IMR-90 (cell line): ENCODE data around the gene ATPAF1. TPM values are rescaled to one million over a fixed set of nuclear protein-coding genes. Genes with fewer than 3 reads are reported as not detected.

Experiments
- ATAC-seq: fragments of 200-7000 bp; cut with Tn5 transposase; 2 replicates; pipeline ENCODE4 v1.9.1; 2020; ENCODE audit warnings: low read depth, mild to moderate bottlenecking, moderate library complexity
- BruUV-seq: library from RNA; stranded (reverse); fragments of 400-500 nt; replicated peaks from 2 replicates; lab custom pipeline; 2021; lab: Mats Ljungman, UMichigan
- CTCF ChIA-PET: fragments of 300-600 bp; formaldehyde crosslinking; extraction: SDS; loops from one replicate; lab custom pipeline; 2021; ENCODE audit warnings: antibody characterized with exemption; lab: Yijun Ruan, JAX
- POLR2A ChIA-PET: fragments of 300-600 bp; sonication (Branson Sonifier 250); formaldehyde crosslinking; loops from one replicate; lab custom pipeline; 2022; ENCODE audit warnings: antibody characterized with exemption; ENCODE audit not compliant: unreplicated experiment; lab: Charles Lee
- DNase-seq: peaks from one replicate; pipeline ENCODE4 v3.0.0; 2013
- H2AFZ ChIP-seq: replicated peaks from 2 replicates; pipeline ENCODE3; 2013; ENCODE audit warnings: low read length, mild to moderate bottlenecking; ENCODE audit not compliant: poor library complexity
- H2AK5ac ChIP-seq: 2 replicates; pipeline ENCODE4 v1.6.1; 2013; ENCODE audit warnings: low read depth, low read length, inconsistent platforms
- H2AK9ac ChIP-seq: replicated peaks from 2 replicates; pipeline ENCODE3; 2013; ENCODE audit warnings: mild to moderate bottlenecking, low read depth, low read length, moderate library complexity; ENCODE audit not compliant: poor library complexity
- H2BK120ac ChIP-seq: 2 replicates; pipeline ENCODE4 v1.6.1; 2013; ENCODE audit warnings: low read depth, low read length, inconsistent platforms
- H2BK15ac ChIP-seq: 3 replicates; pipeline ENCODE4 v1.6.1; 2013; ENCODE audit warnings: low read depth, low read length, inconsistent platforms
- H2BK20ac ChIP-seq: 2 replicates; pipeline ENCODE4 v1.6.1; 2013; ENCODE audit warnings: low read depth, mild to moderate bottlenecking, inconsistent platforms, low read length, moderate library complexity
- H2BK5ac ChIP-seq: 2 replicates; pipeline ENCODE4 v1.6.1; 2013; ENCODE audit warnings: mild to moderate bottlenecking, low read depth, low read length, inconsistent platforms; ENCODE audit not compliant: poor library complexity, severe bottlenecking
- H3K14ac ChIP-seq: replicated peaks from 2 replicates; pipeline ENCODE4 v1.6.1; 2013; ENCODE audit warnings: low read depth, low read length, inconsistent platforms
- H3K18ac ChIP-seq: 2 replicates; pipeline ENCODE4 v1.6.1; 2013; ENCODE audit warnings: low read depth, low read length, control low read depth
- H3K23ac ChIP-seq: 2 replicates; pipeline ENCODE4 v1.6.1; 2013; ENCODE audit warnings: low read depth, low read length, inconsistent platforms
- H3K27ac ChIP-seq: 2 replicates; pipeline ENCODE4 v1.5.1; 2013; ENCODE audit warnings: mild to moderate bottlenecking, control low read depth, low read length; ENCODE audit not compliant: insufficient read depth
- H3K27me3 ChIP-seq: 2 replicates; pipeline ENCODE4 v1.6.1; 2013; ENCODE audit warnings: low read length; ENCODE audit not compliant: control insufficient read depth, insufficient read depth
- H3K36me3 ChIP-seq: 2 replicates; pipeline ENCODE4 v1.6.1; 2013; ENCODE audit warnings: low read length, mixed read lengths; ENCODE audit not compliant: control insufficient read depth, insufficient read depth
- H3K4ac ChIP-seq: 2 replicates; pipeline ENCODE4 v1.6.1; 2013; ENCODE audit warnings: low read depth, low read length, inconsistent platforms
- H3K4me1 ChIP-seq: 2 replicates; pipeline ENCODE4 v1.6.1; 2013; ENCODE audit warnings: low read length, mixed read lengths; ENCODE audit not compliant: control insufficient read depth, insufficient read depth
- H3K4me2 ChIP-seq: 2 replicates; pipeline ENCODE4 v1.6.1; 2013; ENCODE audit warnings: low read depth, mild to moderate bottlenecking, control low read depth, low read length, moderate library complexity
- H3K4me3 ChIP-seq: 2 replicates; pipeline ENCODE4 v1.5.1; 2013; ENCODE audit warnings: low read depth, mild to moderate bottlenecking, control low read depth, low read length, moderate library complexity; ENCODE audit not compliant: insufficient read depth
- H3K56ac ChIP-seq: 2 replicates; pipeline ENCODE4 v1.6.1; 2013; ENCODE audit warnings: low read length, inconsistent platforms; ENCODE audit not compliant: insufficient read depth; ENCODE audit errors: extremely low read depth
- H3K79me1 ChIP-seq, 2 experiments: 2 replicates each; pipeline ENCODE4 v1.6.1; 2013; ENCODE audit warnings: low read length in 2 of 2, inconsistent platforms in 1 of 2, low read depth in 1 of 2
- H3K9ac ChIP-seq: 2 replicates; pipeline ENCODE4 v1.6.1; 2013; ENCODE audit warnings: low read depth, low read length, control low read depth
- H3K9me1 ChIP-seq: 2 replicates; pipeline ENCODE4 v1.6.1; 2013; ENCODE audit warnings: low read length, inconsistent platforms; ENCODE audit not compliant: insufficient read depth
- H3K9me3 ChIP-seq: 2 replicates; pipeline ENCODE4 v1.6.1; 2013; ENCODE audit warnings: low read length; ENCODE audit not compliant: control insufficient read depth, insufficient read depth
- H4K20me1 ChIP-seq: 2 replicates; pipeline ENCODE4 v1.6.1; 2013; ENCODE audit warnings: low read length, inconsistent platforms; ENCODE audit not compliant: insufficient read depth
- H4K5ac ChIP-seq: 2 replicates; pipeline ENCODE4 v1.6.1; 2013; ENCODE audit warnings: mild to moderate bottlenecking, low read depth, low read length, control low read depth
- H4K8ac ChIP-seq, 2 experiments: 2 replicates each; pipeline ENCODE4 v1.6.1; 2013; ENCODE audit warnings: low read depth in 2 of 2, low read length in 2 of 2, control low read depth in 1 of 2, inconsistent platforms in 1 of 2
- H4K91ac ChIP-seq: 2 replicates; pipeline ENCODE4 v1.6.1; 2013; ENCODE audit warnings: low read depth, low read length, inconsistent platforms; ENCODE audit not compliant: insufficient read depth
- BHLHE40 ChIP-seq: fragments of 150-350 bp; IDR thresholded peaks from 2 replicates; pipeline ENCODE4 v1.6.1; 2016; ENCODE audit warnings: mild to moderate bottlenecking, low read depth, low read length
- CEBPB ChIP-seq: IDR thresholded peaks from 2 replicates; pipeline ENCODE4 v1.6.1; 2012; ENCODE audit warnings: low read depth, low read length, improper control_type of control experiment
- CHD1 ChIP-seq: IDR thresholded peaks from 2 replicates; pipeline ENCODE4 v1.6.1; 2012; ENCODE audit warnings: low read depth, low read length, improper control_type of control experiment
- FOS ChIP-seq: fragments of 150-350 bp; IDR thresholded peaks from 2 replicates; pipeline ENCODE4 v1.6.1; 2016; ENCODE audit warnings: low read depth, low read length
- MAFK ChIP-seq: IDR thresholded peaks from 2 replicates; pipeline ENCODE4 v1.6.1; 2012; ENCODE audit warnings: low read depth, low read length, improper control_type of control experiment
- MAZ ChIP-seq: IDR thresholded peaks from 2 replicates; pipeline ENCODE4 v1.6.1; 2012; ENCODE audit warnings: low read depth, mild to moderate bottlenecking, low read length, improper control_type of control experiment, moderate library complexity, borderline replicate concordance
- MXI1 ChIP-seq: IDR thresholded peaks from 2 replicates; pipeline ENCODE4 v1.6.1; 2012; ENCODE audit warnings: low read depth, mild to moderate bottlenecking, low read length, moderate library complexity, borderline replicate concordance
- NFE2L2 ChIP-seq: fragments of 150-350 bp; IDR thresholded peaks from 2 replicates; pipeline ENCODE4 v1.6.1; 2016; ENCODE audit warnings: low read depth, mild to moderate bottlenecking, low read length
- POLR2A ChIP-seq: IDR thresholded peaks from 2 replicates; pipeline ENCODE4 v1.6.1; 2012; ENCODE audit warnings: mild to moderate bottlenecking, low read depth, low read length
- RFX5 ChIP-seq: IDR thresholded peaks from 2 replicates; pipeline ENCODE4 v1.8.0; 2012; ENCODE audit warnings: low read depth, mild to moderate bottlenecking, low read length, moderate library complexity
- SMC3 ChIP-seq: fragments of 150-350 bp; IDR thresholded peaks from 2 replicates; pipeline ENCODE4 v1.6.1; 2016; ENCODE audit warnings: low read depth, mild to moderate bottlenecking, antibody characterized with exemption, low read length, moderate library complexity
- WGBS, 2 experiments: methylation state at CpG; one replicate each; pipeline versions ENCODE4 v1.1.5 to v1.1.7; 2013; ENCODE audit warnings: missing lambda C conversion rate in 2 of 2; ENCODE audit not compliant: insufficient read length in 1 of 2; ENCODE audit errors: extremely low coverage in 2 of 2; 5-methylcytosine and 5-hydroxymethylcytosine counted together
- dilution Hi-C: fragments of 300-500 bp; cut with HindIII; formaldehyde crosslinking; loops from one replicate; pipeline ENCODE4 v1.14.3; 2018; ENCODE audit warnings: low sequenced_read_pairs; ENCODE audit not compliant: unreplicated experiment
- in situ Hi-C: fragments of 300-500 bp; cut with MboI; formaldehyde crosslinking; loops from 3 replicates; pipeline ENCODE4 v1.14.3; 2019; ENCODE audit warnings: low sequenced_read_pairs, inconsistent platforms, mixed read lengths
- intact Hi-C: fragments of 100-400 bp; cut with micrococcal nuclease; formaldehyde crosslinking; loops from 2 replicates; pipeline ENCODE4 v1.10.0; 2022
- polyA plus RNA-seq, 3 experiments: library from polyadenylated mRNA; depleted of rRNA; stranded (reverse); fragments of >200 nt; gene quantifications; 2 replicates each; pipeline ENCODE4 v1.2.3, GENCODE V29; 2012; ENCODE audit warnings: low replicate concordance in 1 of 3
- total RNA-seq: library from RNA; depleted of rRNA; stranded (reverse); fragments of >200 nt; gene quantifications from 2 replicates; pipeline ENCODE4 v1.2.3, GENCODE V29; 2012
- TF ChIP-seq, protein P1 (sequence below): fragments of 150-350 bp; IDR thresholded peaks from 2 replicates; pipeline ENCODE4 v1.6.1; 2017; ENCODE audit warnings: mild to moderate bottlenecking, antibody characterized with exemption, low read length, low read depth
- TF ChIP-seq, protein P2 (sequence below): conservative IDR thresholded peaks from 2 replicates; pipeline ENCODE4 v1.5.1; 2012; ENCODE audit warnings: mild to moderate bottlenecking, low read depth, low read length, improper control_type of control experiment
- TF ChIP-seq, protein P3 (sequence below): fragments of 150-350 bp; IDR thresholded peaks from 2 replicates; pipeline ENCODE4 v1.6.1; 2016; ENCODE audit warnings: low read depth, mild to moderate bottlenecking, low read length, moderate library complexity, borderline replicate concordance

Gene ATPAF1
- total and polyA plus RNA-seq, 2 of the 4 experiments (the other 2 are of a cell fraction) = 55.5 to 80.3 TPM

- Histone ChIP-seq H3K27ac (no peak overlapping the region), H2BK20ac (no peak overlapping the region), H2BK5ac (peak overlapping the region; percentile 67), H4K8ac (no peak overlapping the region), H3K27me3 (no peaks in the 10 kb centered on the region), H3K4ac (no peak overlapping the region), H2AK9ac (no peak overlapping the region), H3K36me3 (peaks cover 21% of the 10 kb centered on the region; the same call in 1 of the 2 replicates), H4K5ac (peak overlapping the region; percentile 48; the same call in 1 of the 2 replicates), H3K4me3 (peak overlapping the region; percentile 17; the same call in 1 of the 2 replicates), H2AK5ac (no peak overlapping the region), H3K14ac (no peak overlapping the region), H3K4me1 (peaks cover 3% of the 10 kb centered on the region; the same call in 1 of the 2 replicates), H3K18ac (peak overlapping the region; percentile 1; the same call in 1 of the 2 replicates), H3K79me1 (no peaks in the 10 kb centered on the region), H3K23ac (peak overlapping the region; percentile 56; the same call in 1 of the 2 replicates), H3K9me3 (0 out of 2 replicates have a peak, but pooled peaks cover 2% of the 10 kb centered on the region), H3K9ac (no peak overlapping the region; the same call in 1 of the 2 replicates), H2AFZ (no peak overlapping the region), H3K4me2 (peak overlapping the region; percentile 62), H2BK15ac (no peak overlapping the region), H3K56ac (0 out of 2 replicates have a peak overlapping the region, but pooled peaks have one; percentile 39), H4K91ac (no peak overlapping the region), H2BK120ac (no peak overlapping the region), H4K20me1 (no peaks in the 10 kb centered on the region), H3K9me1 (no peaks in the 10 kb centered on the region)
- CTCF ChIA-PET = no interaction called here
- DNase-seq (peak; percentile 69), ATAC-seq (peak; percentile 87)
- no TSS peak for BruUV-seq
- POLR2A ChIA-PET = no interaction called here
- in situ Hi-C loops (no loop called here), dilution Hi-C loops (no loop called here), intact Hi-C loops (no loop called here)
- TF ChIP-seq, protein P1, sequence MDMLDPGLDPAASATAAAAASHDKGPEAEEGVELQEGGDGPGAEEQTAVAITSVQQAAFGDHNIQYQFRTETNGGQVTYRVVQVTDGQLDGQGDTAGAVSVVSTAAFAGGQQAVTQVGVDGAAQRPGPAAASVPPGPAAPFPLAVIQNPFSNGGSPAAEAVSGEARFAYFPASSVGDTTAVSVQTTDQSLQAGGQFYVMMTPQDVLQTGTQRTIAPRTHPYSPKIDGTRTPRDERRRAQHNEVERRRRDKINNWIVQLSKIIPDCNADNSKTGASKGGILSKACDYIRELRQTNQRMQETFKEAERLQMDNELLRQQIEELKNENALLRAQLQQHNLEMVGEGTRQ = no peak
- TF ChIP-seq FOS (no peak), MAZ (no peak), MAFK (no peak), SMC3 (no peak), CEBPB (no peak), RFX5 (no peak), BHLHE40 (no peak), NFE2L2 (no peak), POLR2A (no peak), CHD1 (no peak), MXI1 (no peak)
- TF ChIP-seq, protein P2, sequence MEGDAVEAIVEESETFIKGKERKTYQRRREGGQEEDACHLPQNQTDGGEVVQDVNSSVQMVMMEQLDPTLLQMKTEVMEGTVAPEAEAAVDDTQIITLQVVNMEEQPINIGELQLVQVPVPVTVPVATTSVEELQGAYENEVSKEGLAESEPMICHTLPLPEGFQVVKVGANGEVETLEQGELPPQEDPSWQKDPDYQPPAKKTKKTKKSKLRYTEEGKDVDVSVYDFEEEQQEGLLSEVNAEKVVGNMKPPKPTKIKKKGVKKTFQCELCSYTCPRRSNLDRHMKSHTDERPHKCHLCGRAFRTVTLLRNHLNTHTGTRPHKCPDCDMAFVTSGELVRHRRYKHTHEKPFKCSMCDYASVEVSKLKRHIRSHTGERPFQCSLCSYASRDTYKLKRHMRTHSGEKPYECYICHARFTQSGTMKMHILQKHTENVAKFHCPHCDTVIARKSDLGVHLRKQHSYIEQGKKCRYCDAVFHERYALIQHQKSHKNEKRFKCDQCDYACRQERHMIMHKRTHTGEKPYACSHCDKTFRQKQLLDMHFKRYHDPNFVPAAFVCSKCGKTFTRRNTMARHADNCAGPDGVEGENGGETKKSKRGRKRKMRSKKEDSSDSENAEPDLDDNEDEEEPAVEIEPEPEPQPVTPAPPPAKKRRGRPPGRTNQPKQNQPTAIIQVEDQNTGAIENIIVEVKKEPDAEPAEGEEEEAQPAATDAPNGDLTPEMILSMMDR = no peak
- TF ChIP-seq, protein P3, sequence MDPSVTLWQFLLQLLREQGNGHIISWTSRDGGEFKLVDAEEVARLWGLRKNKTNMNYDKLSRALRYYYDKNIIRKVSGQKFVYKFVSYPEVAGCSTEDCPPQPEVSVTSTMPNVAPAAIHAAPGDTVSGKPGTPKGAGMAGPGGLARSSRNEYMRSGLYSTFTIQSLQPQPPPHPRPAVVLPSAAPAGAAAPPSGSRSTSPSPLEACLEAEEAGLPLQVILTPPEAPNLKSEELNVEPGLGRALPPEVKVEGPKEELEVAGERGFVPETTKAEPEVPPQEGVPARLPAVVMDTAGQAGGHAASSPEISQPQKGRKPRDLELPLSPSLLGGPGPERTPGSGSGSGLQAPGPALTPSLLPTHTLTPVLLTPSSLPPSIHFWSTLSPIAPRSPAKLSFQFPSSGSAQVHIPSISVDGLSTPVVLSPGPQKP = no peak
- WGBS, 2 experiments = no CpG with 5 or more reads among the region's 2 CpGs
Measured at GRCh38 chr1:46653405-46653958, 14.7 kb downstream of the ATPAF1 start.
